CD4-positive, alpha-beta memory T cell (primary cell): ENCODE data around the gene VASP. TPM values are rescaled to one million over a fixed set of nuclear protein-coding genes. Genes with fewer than 3 reads are reported as not detected.
A peak's percentile ranks its signal among the peaks of the same experiment; 100 is the strongest.

ENCODE experiments used
- CTCF ChIA-PET: fragments of 350-600 bp; sonication (Branson Sonifier 250); formaldehyde crosslinking; loops from one replicate; lab custom pipeline; 2021; ENCODE audit warnings: inconsistent platforms; ENCODE audit not compliant: partially characterized antibody; lab: Charles Lee
- POLR2A ChIA-PET: fragments of 350-600 bp; sonication (Branson Sonifier 250); formaldehyde crosslinking; loops from one replicate; lab custom pipeline; 2021; ENCODE audit not compliant: partially characterized antibody; lab: Charles Lee
- DNase-seq, 5 donors: peaks; one replicate each; pipeline versions ENCODE4 v3.0.0 to v3.0.0-alpha.2; 2020 to 2022; ENCODE audit warnings: mixed read lengths in 1 of 5
- H3K27ac ChIP-seq: one replicate; pipeline ENCODE4 v1.7.0; 2013; ENCODE audit warnings: low read depth, low read length
- H3K27me3 ChIP-seq: 2 replicates; pipeline ENCODE4 v1.7.0; 2013; ENCODE audit warnings: mild to moderate bottlenecking, low read length, moderate library complexity; ENCODE audit not compliant: insufficient read depth
- H3K36me3 ChIP-seq: 2 replicates; pipeline ENCODE4 v1.7.0; 2013; ENCODE audit warnings: mild to moderate bottlenecking, low read length, moderate library complexity; ENCODE audit not compliant: insufficient read depth
- H3K4me1 ChIP-seq: 2 replicates; pipeline ENCODE4 v1.7.0; 2013; ENCODE audit warnings: mild to moderate bottlenecking, low read length, moderate library complexity; ENCODE audit not compliant: insufficient read depth
- H3K4me3 ChIP-seq, 2 donors: one replicate each; pipeline ENCODE4 v1.7.0; 2013; ENCODE audit warnings: low read length in 2 of 2, mild to moderate bottlenecking in 1 of 2
- H3K9me3 ChIP-seq, 2 donors: one replicate each; pipeline ENCODE4 v1.7.0; 2013; ENCODE audit warnings: low read length in 2 of 2, control low read depth in 1 of 2; ENCODE audit not compliant: control insufficient read depth in 1 of 2
- H3K27ac Mint-ChIP-seq, 7 donors: one replicate each; pipeline ENCODE4 v1.8.0; 2020 to 2021; ENCODE audit warnings: mixed read lengths in 7 of 7, mild to moderate bottlenecking in 6 of 7, inconsistent platforms in 3 of 7, moderate library complexity in 3 of 7
- H3K27me3 Mint-ChIP-seq, 2 donors: one replicate each; pipeline ENCODE4 v1.8.0; 2020 to 2021; ENCODE audit warnings: mixed read lengths in 2 of 2
- H3K36me3 Mint-ChIP-seq, 2 donors: one replicate each; pipeline ENCODE4 v1.8.0; 2020 to 2021; ENCODE audit warnings: mixed read lengths in 2 of 2, inconsistent platforms in 1 of 2, mild to moderate bottlenecking in 1 of 2
- H3K4me1 Mint-ChIP-seq, 4 donors: one replicate each; pipeline ENCODE4 v1.8.0; 2020 to 2021; ENCODE audit warnings: mixed read lengths in 4 of 4, mild to moderate bottlenecking in 1 of 4
- H3K4me3 Mint-ChIP-seq, 8 donors: one replicate each; pipeline ENCODE4 v1.8.0; 2020 to 2021; ENCODE audit warnings: mixed read lengths in 8 of 8, mild to moderate bottlenecking in 7 of 8, moderate library complexity in 6 of 8, inconsistent platforms in 3 of 8
- H3K9me3 Mint-ChIP-seq, 8 donors: one replicate each; pipeline ENCODE4 v1.8.0; 2020 to 2021; ENCODE audit warnings: mixed read lengths in 8 of 8, mild to moderate bottlenecking in 5 of 8, inconsistent platforms in 3 of 8, moderate library complexity in 1 of 8
- intact Hi-C: fragments of 100-400 bp; cut with micrococcal nuclease; formaldehyde crosslinking; loops from one replicate; pipeline ENCODE4 v1.15.1; 2023
- polyA plus RNA-seq, 2 donors: library from polyadenylated mRNA; unstranded; fragments of 300-500 nt; fragmentation: Illumina TruSeq; gene quantifications; one replicate each; pipeline ENCODE4 v1.2.3, GENCODE V29; 2021
- total RNA-seq, 2 experiments: library from RNA; stranded (reverse); gene quantifications; one replicate each; pipeline ENCODE4 v1.2.3, GENCODE V29; 2021

Gene VASP
- total and polyA plus RNA-seq, 4 experiments from 2014 or later = 49.1 to 92.8 (median 71.6) TPM

DNA sequence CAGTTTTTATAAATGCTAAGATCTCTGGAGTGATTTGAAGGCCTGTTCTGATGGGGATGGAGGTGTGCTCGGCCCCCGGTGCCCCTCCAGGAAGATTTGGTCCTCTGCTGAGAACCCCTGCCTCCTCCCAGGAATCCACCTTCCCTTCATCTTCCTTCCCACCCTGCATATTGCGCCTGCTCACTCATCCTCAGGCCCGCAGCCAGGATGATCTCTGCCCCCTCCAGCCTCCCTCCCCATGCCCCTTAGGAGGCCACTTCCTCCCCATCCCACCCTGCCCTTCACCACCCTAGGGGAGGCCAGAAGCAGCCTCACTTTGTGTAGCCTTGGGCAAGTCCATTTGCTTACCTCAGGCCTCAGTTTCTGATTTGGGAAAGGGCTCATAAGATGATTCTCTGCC, 19.7 kb downstream of the VASP start:
- Histone ChIP-seq H3K9me3 (no peaks in the 10 kb centered on the region), H3K27ac (no peak overlapping the region), H3K36me3 (peaks cover 22% of the 10 kb centered on the region), H3K4me1 (peaks cover 9% of the 10 kb centered on the region), H3K4me3 (no peak overlapping the region), H3K27me3 (no peaks in the 10 kb centered on the region)
- H3K9me3 Mint-ChIP-seq = peaks cover 0 to 10% (median 4%) of the 10 kb centered on the region in 8 donors
- DNase-seq = no peak
- CTCF ChIA-PET = interaction anchor here (0.7 to 2.3 kb wide), 4 partner anchors 11 to 31 kb away, joined by 3 to 7 read pairs (median 3); no protein-coding TSS in a partner anchor
- H3K4me3 Mint-ChIP-seq = no peak overlapping the region
- intact Hi-C loops = no loop called here
- peaks cover 0 to 2% of the 10 kb centered on the region in 2 donors for H3K27me3 Mint-ChIP-seq
- POLR2A ChIA-PET = interaction anchor here (0.7 to 0.9 kb wide), 2 partner anchors 31 to 48 kb away, joined by 3 read pairs; partner anchors contain the start of gene RTN2
- H3K4me1 Mint-ChIP-seq = peaks cover 7 to 21% (median 15%) of the 10 kb centered on the region in 4 donors
- peaks cover 21 to 44% of the 10 kb centered on the region in 2 donors for H3K36me3 Mint-ChIP-seq
- H3K27ac Mint-ChIP-seq = no peak overlapping the region

DNA sequence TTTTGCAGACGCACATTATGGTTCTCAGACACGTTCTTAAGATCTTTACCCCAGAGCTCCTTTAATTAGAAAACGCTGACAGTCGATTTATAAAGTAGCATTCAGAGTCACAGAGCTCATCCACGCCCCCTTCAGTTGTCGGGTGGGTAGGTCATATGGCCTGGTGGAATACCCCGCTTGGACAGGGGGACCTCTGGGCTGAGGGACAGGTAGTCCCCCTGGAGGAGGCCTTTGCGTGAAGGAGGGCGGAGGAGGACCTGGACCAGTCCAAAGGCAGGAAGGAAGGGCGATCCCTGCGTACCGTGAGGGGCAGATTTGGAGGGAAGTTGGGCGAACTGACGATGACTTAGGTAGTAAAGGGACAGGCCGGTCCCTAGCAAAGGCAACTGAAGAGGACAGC, 20.5 kb downstream of the VASP start:
- Mint-ChIP-seq H3K4me3 (no peak overlapping the region), H3K4me1 (peaks cover 7 to 21% (median 15%) of the 10 kb centered on the region in 4 donors), H3K27ac (peak overlapping the region in 5 of 7 donors; percentile 18 to 88 (median 44)), H3K36me3 (peaks cover 21 to 40% of the 10 kb centered on the region in 2 donors), H3K27me3 (peaks cover 0 to 2% of the 10 kb centered on the region in 2 donors), H3K9me3 (peaks cover 0 to 10% (median 4%) of the 10 kb centered on the region in 8 donors)
- no peak overlapping the region for H3K4me3 ChIP-seq
- intact Hi-C loops = no loop called here
- peaks cover 9% of the 10 kb centered on the region for H3K4me1 ChIP-seq
- no peak overlapping the region for H3K27ac ChIP-seq
- ChIA-PET POLR2A (interaction anchor here (0.7 to 0.9 kb wide), 2 partner anchors 31 to 49 kb away, joined by 3 read pairs; partner anchors contain the start of gene RTN2), CTCF (interaction anchor here (0.7 to 0.8 kb wide), 2 partner anchors 10 to 31 kb away, joined by 3 read pairs; no protein-coding TSS in a partner anchor)
- no peak for DNase-seq
- H3K36me3 ChIP-seq = peaks cover 22% of the 10 kb centered on the region
- H3K27me3 ChIP-seq = no peaks in the 10 kb centered on the region
- H3K9me3 ChIP-seq = no peaks in the 10 kb centered on the region

DNA sequence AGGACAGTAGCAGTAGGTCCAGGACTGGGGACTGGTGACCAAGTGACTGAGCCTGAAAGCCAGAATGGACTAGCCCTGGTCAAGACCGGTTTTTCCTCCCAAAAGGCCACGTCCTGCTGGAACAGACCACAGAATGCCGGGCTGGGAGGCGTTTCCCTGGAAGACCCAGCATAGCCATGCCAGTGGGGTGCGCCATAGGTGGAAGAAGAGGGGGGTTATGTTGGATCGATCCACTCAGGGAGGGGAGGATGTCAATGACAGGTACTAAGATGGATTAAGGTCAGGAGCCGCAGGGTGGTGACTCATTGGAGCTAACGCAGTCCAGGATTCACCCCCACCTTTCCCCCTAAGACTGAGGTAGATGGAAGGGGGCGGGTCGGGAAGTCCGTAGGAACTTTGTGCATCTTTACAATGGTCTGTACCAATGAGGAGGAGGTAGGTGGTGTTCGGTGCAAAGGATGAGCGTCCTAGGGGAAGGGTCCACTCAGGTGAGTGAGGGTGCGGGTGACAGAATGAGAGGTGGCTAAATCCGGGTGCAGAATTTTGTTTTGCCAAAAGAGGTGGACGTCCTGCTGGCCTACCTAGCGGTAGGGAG, 21.0 kb downstream of the VASP start:
- H3K9me3 Mint-ChIP-seq = peaks cover 0 to 10% (median 4%) of the 10 kb centered on the region in 8 donors
- peaks cover 22% of the 10 kb centered on the region for H3K36me3 ChIP-seq
- ChIA-PET CTCF (interaction anchor here (1.3 kb wide), 1 partner anchor 114 kb away, joined by 3 read pairs; no protein-coding TSS in a partner anchor), POLR2A (interaction anchor here (1.1 to 1.6 kb wide), 2 partner anchors 89 to 111 kb away, joined by 3 read pairs; partner anchors contain the start of gene EML2)
- no peak for DNase-seq
- peaks cover 0 to 2% of the 10 kb centered on the region in 2 donors for H3K27me3 Mint-ChIP-seq
- H3K27me3 ChIP-seq = no peaks in the 10 kb centered on the region
- H3K9me3 ChIP-seq = no peaks in the 10 kb centered on the region
- peaks cover 21 to 37% of the 10 kb centered on the region in 2 donors for H3K36me3 Mint-ChIP-seq
- H3K4me1 ChIP-seq = peaks cover 9% of the 10 kb centered on the region
- intact Hi-C loops = no loop called here
- H3K4me3 Mint-ChIP-seq = peak overlapping the region in 4 of 8 donors; percentile 23 to 51 (median 32)
- H3K27ac Mint-ChIP-seq = peak overlapping the region in 1 of 7 donors; percentile 26
- H3K27ac ChIP-seq = no peak overlapping the region
- H3K4me3 ChIP-seq = no peak overlapping the region
- H3K4me1 Mint-ChIP-seq = peaks cover 7 to 21% (median 15%) of the 10 kb centered on the region in 4 donors

DNA sequence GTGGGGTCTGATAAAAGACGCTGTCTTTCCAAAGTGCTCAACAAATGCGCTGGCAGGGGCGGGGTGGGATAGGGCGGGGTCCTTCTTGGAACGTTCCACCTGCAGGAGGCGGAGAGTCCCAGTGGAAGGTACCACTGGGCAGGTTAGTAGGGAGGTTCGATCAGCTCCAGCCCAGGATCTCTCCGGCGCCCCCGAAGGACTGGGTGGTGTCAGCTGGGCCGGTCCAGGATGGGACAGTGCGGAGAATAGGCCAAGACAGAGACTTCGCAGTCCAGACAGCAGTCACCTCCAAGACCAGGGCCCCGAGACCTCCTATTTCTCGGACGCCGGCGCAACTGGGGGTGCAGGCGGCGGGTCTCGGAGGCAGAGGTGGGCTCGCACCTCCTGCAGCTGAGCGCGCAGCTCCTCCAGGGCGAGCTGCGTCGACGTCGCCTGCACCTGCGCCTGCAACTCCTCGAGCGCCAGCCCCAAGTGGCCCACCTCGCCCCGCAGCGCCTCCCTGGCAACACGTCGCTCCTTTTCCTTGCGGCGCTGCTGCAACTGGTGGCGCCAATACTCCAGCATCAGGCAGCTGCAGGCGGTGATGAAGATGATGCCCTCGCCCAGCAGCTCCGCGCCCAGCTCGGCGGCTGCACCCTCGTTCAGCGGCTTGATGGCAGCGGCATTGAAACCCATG, 21.6 kb downstream of the VASP start:
- POLR2A ChIA-PET = interaction anchor here (1.1 to 1.6 kb wide), 2 partner anchors 90 to 111 kb away, joined by 3 read pairs; partner anchors contain the start of gene EML2
- H3K36me3 Mint-ChIP-seq = peaks cover 16 to 31% of the 10 kb centered on the region in 2 donors
- peaks cover 2 to 15% (median 10%) of the 10 kb centered on the region in 4 donors for H3K4me1 Mint-ChIP-seq
- peaks cover 22% of the 10 kb centered on the region for H3K36me3 ChIP-seq
- H3K4me3 ChIP-seq = no peak overlapping the region
- peaks cover 0 to 10% (median 4%) of the 10 kb centered on the region in 8 donors for H3K9me3 Mint-ChIP-seq
- CTCF ChIA-PET = interaction anchor here (1.3 kb wide), 1 partner anchor 113 kb away, joined by 3 read pairs; no protein-coding TSS in a partner anchor
- peaks cover 6% of the 10 kb centered on the region for H3K4me1 ChIP-seq
- no peak overlapping the region for H3K27ac ChIP-seq
- no peaks in the 10 kb centered on the region for H3K9me3 ChIP-seq
- H3K27me3 Mint-ChIP-seq = peaks cover 0 to 2% of the 10 kb centered on the region in 2 donors
- no peak for DNase-seq
- intact Hi-C loops = no loop called here
- no peak overlapping the region for H3K27ac Mint-ChIP-seq
- peak overlapping the region in 1 of 8 donors; percentile 62 for H3K4me3 Mint-ChIP-seq
- no peaks in the 10 kb centered on the region for H3K27me3 ChIP-seq

DNA sequence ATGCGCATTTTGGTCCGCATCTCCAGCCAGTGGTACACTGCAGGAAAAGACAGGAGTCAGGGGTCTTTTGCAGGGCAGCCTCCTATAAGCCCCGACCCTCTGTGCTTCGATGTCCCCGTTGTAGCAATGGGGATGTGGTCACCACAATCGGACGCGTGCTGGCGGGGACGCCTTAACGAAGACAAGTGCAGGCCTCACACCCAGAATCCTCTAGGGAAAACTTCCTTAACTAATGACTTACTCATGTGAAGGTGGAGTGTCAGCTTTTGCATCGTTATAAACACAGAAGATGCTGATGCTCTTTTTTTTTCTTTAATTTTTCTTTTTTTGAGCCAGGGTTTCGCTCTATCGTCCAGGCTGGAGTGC, 22.1 kb downstream of the VASP start:
- CTCF ChIA-PET = interaction anchor here (1.3 kb wide), 1 partner anchor 113 kb away, joined by 3 read pairs; no protein-coding TSS in a partner anchor
- Mint-ChIP-seq H3K4me1 (peaks cover 2 to 13% (median 10%) of the 10 kb centered on the region in 4 donors), H3K9me3 (peaks cover 0 to 10% (median 4%) of the 10 kb centered on the region in 8 donors), H3K27me3 (peaks cover 0 to 2% of the 10 kb centered on the region in 2 donors), H3K4me3 (peak overlapping the region in 1 of 8 donors; percentile 62), H3K27ac (no peak overlapping the region), H3K36me3 (peaks cover 15 to 26% of the 10 kb centered on the region in 2 donors)
- intact Hi-C loops = no loop called here
- no peaks in the 10 kb centered on the region for H3K9me3 ChIP-seq
- POLR2A ChIA-PET = interaction anchor here (1.6 kb wide), 1 partner anchor 90 kb away, joined by 3 read pairs; no protein-coding TSS in a partner anchor
- no peaks in the 10 kb centered on the region for H3K27me3 ChIP-seq
- H3K4me1 ChIP-seq = peaks cover 6% of the 10 kb centered on the region
- no peak overlapping the region for H3K4me3 ChIP-seq
- H3K27ac ChIP-seq = no peak overlapping the region
- no peak for DNase-seq
- H3K36me3 ChIP-seq = peaks cover 19% of the 10 kb centered on the region

DNA sequence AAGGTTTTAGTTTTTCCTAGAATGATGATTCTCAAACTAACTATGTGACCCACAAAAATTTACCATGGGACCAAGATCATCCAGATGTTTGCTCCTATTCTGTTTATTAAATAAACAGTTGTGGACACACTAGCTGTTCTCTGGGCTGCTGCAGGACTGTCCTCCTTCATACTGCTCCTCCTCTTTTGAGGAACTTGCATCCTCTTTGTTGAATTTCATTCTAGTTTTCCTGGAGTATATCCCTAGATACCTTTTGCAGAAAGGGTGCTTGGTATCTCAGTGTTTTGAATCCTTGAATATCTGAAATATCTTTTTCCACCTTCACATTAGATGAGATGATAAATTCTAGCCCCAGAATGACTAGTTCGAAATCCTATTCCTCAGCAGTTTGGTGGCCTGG, 24.1 kb downstream of the VASP start:
- H3K27ac Mint-ChIP-seq = no peak overlapping the region
- no peak for DNase-seq
- H3K27me3 Mint-ChIP-seq = peaks cover 0 to 2% of the 10 kb centered on the region in 2 donors
- no peaks in the 10 kb centered on the region for H3K27me3 ChIP-seq
- no peaks in the 10 kb centered on the region for H3K9me3 ChIP-seq
- intact Hi-C loops = no loop called here
- peaks cover 11 to 18% of the 10 kb centered on the region in 2 donors for H3K36me3 Mint-ChIP-seq
- ChIA-PET CTCF (no interaction called here), POLR2A (no interaction called here)
- H3K4me1 ChIP-seq = peaks cover 6% of the 10 kb centered on the region
- peaks cover 0 to 10% (median 4%) of the 10 kb centered on the region in 8 donors for H3K9me3 Mint-ChIP-seq
- no peak overlapping the region for H3K4me3 ChIP-seq
- H3K4me3 Mint-ChIP-seq = no peak overlapping the region
- H3K4me1 Mint-ChIP-seq = peaks cover 2 to 13% (median 10%) of the 10 kb centered on the region in 4 donors
- H3K27ac ChIP-seq = no peak overlapping the region
- no peaks in the 10 kb centered on the region for H3K36me3 ChIP-seq
